GM18861 (cell line): ENCODE results near the gene FSHB.
"Not testable (repeated sequence)": the region's sequence is repeated elsewhere in the genome, so short reads cannot be mapped to it uniquely, and the experiment has no call there.

Experiments
- ATAC-seq: cut with Tn5 transposase; IDR thresholded peaks from one replicate; pipeline ENCODE4 v1.9.1; 2021; ENCODE audit not compliant: unreplicated experiment

Gene FSHB

DNA sequence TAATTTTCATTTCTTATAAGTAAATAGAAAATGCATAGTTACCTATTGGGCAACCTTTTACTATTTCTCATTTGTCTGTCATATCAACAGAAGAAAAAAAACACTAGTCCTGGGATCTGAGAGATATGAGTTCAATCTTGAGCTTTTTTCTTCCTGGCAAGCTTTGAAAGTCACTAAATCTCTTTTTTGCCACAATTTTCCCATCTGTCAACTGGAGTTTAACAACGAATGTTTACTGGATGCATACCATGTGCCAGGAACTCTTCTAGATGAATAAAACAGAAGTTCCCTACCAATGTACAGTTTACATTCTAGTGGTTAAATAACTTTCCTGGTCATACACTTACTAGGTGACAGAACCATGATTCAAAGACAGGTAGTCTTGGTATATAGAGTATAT is 31.0 kb downstream of the FSHB start:
- no peak for ATAC-seq

DNA sequence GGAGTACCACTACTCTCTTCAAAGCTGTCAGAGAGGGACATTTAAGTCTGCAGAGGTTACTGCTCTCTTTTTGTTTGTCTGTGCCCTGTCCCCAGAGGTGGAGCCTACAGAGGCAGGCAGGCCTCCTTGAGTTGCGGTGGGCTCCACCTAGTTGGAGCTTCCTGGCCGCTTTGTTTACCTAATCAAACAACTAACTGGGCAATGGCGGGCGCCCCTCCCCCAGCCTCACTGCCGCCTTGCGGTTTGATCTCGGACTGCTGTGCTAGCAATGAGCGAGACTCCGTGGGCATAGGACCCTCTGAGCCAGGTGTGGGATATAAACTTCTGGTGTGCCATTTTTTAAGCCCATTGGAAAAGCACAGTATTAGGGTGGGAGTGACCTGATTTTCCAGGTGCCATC is 37.8 kb downstream of the FSHB start:
- ATAC-seq = not testable (repeated sequence)

DNA sequence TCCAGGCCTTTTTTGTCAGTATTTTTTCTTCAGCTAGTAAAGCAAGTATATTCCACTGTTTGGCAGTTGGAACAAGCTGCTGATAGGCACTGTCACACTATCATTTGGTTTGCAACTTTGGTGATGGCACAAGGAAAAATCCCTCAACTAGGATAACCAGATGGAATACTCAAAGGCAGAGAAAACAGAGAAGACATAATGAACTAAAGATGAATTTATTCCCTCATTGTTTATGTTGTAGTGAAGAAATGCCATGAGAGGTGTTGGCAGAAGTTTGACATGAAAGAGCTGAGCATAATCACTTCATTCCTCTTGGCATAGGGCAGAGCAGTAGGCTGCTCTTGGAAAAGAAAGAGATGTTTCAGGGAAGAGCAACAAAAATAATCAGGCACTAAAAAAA is 39.9 kb downstream of the FSHB start:
- ATAC-seq = no peak

DNA sequence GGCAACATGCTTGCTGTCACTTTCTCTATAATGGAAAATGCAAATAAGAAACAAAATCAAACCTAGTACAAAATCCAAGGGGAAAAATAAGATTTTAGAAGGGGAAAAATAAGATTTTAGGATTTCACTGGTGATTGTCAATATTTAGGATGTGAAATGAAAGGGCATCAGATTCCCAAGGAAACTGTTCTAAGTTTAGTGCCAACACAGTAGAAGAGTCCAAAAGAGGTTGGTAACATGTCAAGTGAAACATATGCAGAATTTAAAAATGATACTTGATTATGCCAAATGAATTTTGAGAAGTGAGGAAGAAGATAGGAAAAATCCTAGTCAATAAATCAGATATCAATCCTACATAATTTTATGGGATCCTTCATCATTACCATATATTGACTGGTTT is 46.4 kb downstream of the FSHB start:
- no peak for ATAC-seq

DNA sequence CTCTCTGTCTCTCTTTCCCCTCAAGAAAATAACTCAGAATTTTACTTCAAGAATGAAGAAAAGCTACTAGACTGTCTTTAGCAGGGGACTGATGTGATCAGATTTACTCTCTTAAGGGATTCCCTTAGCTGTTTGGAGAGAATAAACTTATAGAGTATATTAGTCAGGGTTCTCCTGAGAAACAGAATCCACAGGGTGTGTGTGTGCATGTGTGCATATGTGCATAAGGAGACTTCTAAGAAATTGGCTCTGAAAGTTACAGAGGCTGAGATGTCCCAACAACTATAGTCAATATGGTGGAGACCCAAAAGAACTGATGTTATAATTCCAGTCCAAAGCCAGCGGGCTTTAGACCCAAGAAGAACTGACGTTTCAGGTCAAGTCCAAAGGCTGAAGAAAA is 49.0 kb downstream of the FSHB start:
- ATAC-seq = no peak

DNA sequence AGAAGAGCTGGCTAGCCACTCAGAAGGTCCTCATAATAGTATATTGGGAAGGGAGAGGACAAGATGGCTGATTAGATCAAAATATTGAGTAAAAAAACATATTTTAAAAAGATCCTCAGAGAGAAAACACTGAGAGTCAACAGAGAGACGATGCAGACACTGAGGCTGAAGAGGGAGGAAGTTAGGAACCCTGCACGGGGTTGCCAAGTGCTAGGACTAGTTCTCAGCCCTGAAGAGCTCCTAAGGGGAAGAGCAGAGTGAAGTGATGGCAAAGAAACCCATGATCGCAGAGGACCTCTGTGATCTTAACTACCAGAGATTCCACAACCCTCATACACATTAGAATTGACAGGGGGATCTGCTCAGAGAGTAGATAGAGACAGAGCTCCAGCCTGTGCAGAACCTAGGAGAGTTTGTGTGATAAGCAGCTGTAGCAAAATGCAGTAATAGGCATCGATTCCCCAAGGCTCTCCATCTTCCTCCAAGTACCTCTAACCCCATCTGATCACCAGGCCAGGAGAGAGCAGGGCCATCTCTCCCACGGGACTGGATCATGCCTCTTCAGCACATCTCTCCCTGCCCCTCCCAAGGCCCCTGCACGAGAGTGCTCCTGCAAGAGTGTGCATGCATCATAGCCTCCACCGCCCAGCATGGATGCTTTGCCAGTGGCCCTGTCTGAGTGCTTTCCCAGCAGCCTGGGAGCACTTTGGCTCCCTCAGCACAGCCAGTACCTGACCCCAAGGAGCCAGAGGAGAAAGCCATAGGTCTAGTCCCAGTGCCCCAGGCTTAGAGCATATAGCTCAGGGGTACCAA is 50.9 kb downstream of the FSHB start:
- no peak for ATAC-seq

DNA sequence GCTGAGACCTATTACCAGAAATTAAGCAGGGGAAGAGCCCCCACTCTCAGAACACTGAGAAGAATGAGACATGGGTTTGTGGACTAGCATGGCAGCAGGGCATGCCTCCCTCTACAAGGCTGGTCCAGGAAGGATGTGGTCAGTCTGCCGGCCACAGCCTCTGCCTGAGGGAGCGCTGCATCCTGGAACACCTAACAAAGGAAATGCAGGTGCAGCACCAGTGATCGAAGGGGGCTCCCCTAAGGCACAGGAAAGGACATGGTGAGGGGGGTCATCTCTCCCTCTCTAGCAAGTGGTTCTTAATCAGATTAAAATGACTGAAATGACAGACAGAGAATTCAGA is 51.4 kb downstream of the FSHB start:
- peak; percentile 96 for ATAC-seq
